NCI-H524 (cell line): ENCODE results near the gene FUT6.
"Not testable (repeated sequence)": the region's sequence is repeated elsewhere in the genome, so short reads cannot be mapped to it uniquely, and the experiment has no call there.

Source experiments
- DNase-seq, 2 experiments: peaks; one replicate each; lab custom pipeline; 2025; lab: John Stamatoyannopoulos, UW

Gene FUT6

GRCh38 chr19:5785423-5785822, 54.1 kb downstream of the FUT6 start:
- no peak for DNase-seq

- no peak for DNase-seq
Observed at GRCh38 chr19:5784581-5785147, 54.8 kb downstream of the FUT6 start, which contains the start of gene PRR22. PRR22 (minus strand) TSS chr19:5784746; CDS start chr19:5784660, 86 bp downstream.

- DNase-seq, result no peak
Observed at GRCh38 chr19:5782945-5783919, 56.3 kb downstream of the FUT6 start.

GRCh38 chr19:5782322-5782721, 57.2 kb downstream of the FUT6 start:
- no peak for DNase-seq

GRCh38 chr19:5780916-5781315, 58.6 kb downstream of the FUT6 start:
- not testable (repeated sequence) for DNase-seq
